Activated naive CD8-positive, alpha-beta T cell treated with anti-CD3 and anti-CD28 coated beads, Interleukin-2, amount 10 ng/mL, durations not matched to agents 7 days and 5 days (primary cell): ENCODE results near the gene TSTD2. TPM values are rescaled to one million over a fixed set of nuclear protein-coding genes. Genes with fewer than 3 reads are reported as not detected.

Experiments
- ATAC-seq: fragments of 150-1000 bp; cut with Tn5 transposase; one replicate; pipeline ENCODE4 v1.10.0; 2021; ENCODE audit warnings: low read depth, moderate library complexity
- POLR2A ChIA-PET: fragments of 350-600 bp; sonication (Branson Sonifier 250); formaldehyde crosslinking; loops from one replicate; lab custom pipeline; 2021; ENCODE audit warnings: antibody characterized with exemption; lab: Charles Lee
- DNase-seq: peaks from one replicate; pipeline ENCODE4 v3.0.0; 2021
- H3K27ac Mint-ChIP-seq: one replicate; pipeline ENCODE4 v1.8.0; 2022; ENCODE audit warnings: mild to moderate bottlenecking, mixed read lengths
- H3K27me3 Mint-ChIP-seq: one replicate; pipeline ENCODE4 v1.8.0; 2022; ENCODE audit warnings: mild to moderate bottlenecking, moderate library complexity, mixed read lengths
- H3K36me3 Mint-ChIP-seq: one replicate; pipeline ENCODE4 v1.8.0; 2021; ENCODE audit warnings: mild to moderate bottlenecking, mixed read lengths
- H3K4me1 Mint-ChIP-seq: one replicate; pipeline ENCODE4 v1.8.0; 2021; ENCODE audit warnings: mixed read lengths
- H3K4me3 Mint-ChIP-seq: one replicate; pipeline ENCODE4 v1.8.0; 2022; ENCODE audit warnings: mild to moderate bottlenecking, moderate library complexity, mixed read lengths
- H3K9me3 Mint-ChIP-seq: one replicate; pipeline ENCODE4 v1.8.0; 2021; ENCODE audit warnings: mixed read lengths
- total RNA-seq, 2 experiments: library from RNA; stranded (reverse); gene quantifications; one replicate each; pipeline ENCODE4 v1.2.3, GENCODE V29; 2021

TSTD2 gene
- total RNA-seq, 2 experiments from 2014 or later, result 17.0 to 19.6 TPM

- H3K27ac Mint-ChIP-seq, result no peak overlapping the region
- peaks cover 36% of the 10 kb centered on the region for H3K27me3 Mint-ChIP-seq
- ATAC-seq, result no peak
- H3K4me3 Mint-ChIP-seq, result no peak overlapping the region
- H3K9me3 Mint-ChIP-seq, result no peaks in the 10 kb centered on the region
- POLR2A ChIA-PET, result no interaction called here
- H3K4me1 Mint-ChIP-seq, result no peaks in the 10 kb centered on the region
- no peak for DNase-seq
- H3K36me3 Mint-ChIP-seq, result no peaks in the 10 kb centered on the region
These were observed 82.8 kb downstream of the TSTD2 start for GRCh38 chr9:97550386-97550785.

Other genes with a start within 250 kb of the TSTD2 start
- gene TDRD7, start 221.3 kb downstream of the TSTD2 start, total RNA-seq, result 10 to 100 TPM; 13.8 to 14.5 TPM
- 1 to 10 TPM in 1 of 2 experiments, under 1 TPM in 1; 0.79 to 1.1 TPM for gene TMOD1, start 131.7 kb downstream of the TSTD2 start, total RNA-seq
- 10 to 100 TPM; 37.3 to 41.3 TPM for gene NCBP1, start 453 bp upstream of the TSTD2 start, total RNA-seq
- 10 to 100 TPM; 15.4 to 18.6 TPM for gene XPA, start 64.0 kb upstream of the TSTD2 start, total RNA-seq
- gene FOXE1, start 219.9 kb upstream of the TSTD2 start, total RNA-seq, result under 1 TPM in 1 of 2 experiments, not detected in 1; 0.09 TPM